CD14-positive monocyte (primary cell): Measurements from ENCODE around the gene ZNF593. TPM values are rescaled to one million over a fixed set of nuclear protein-coding genes. Genes with fewer than 3 reads are reported as not detected.
A peak's percentile ranks its signal among the peaks of the same experiment; 100 is the strongest.

Experiments used
- DNase-seq, 3 donors: peaks; one replicate each; pipeline ENCODE4 v3.0.0-alpha.2; 2011 to 2022
- H2AFZ ChIP-seq: 2 replicates; pipeline ENCODE4 v1.6.0; 2012; ENCODE audit warnings: mild to moderate bottlenecking, low read depth, low read length, inconsistent platforms; ENCODE audit not compliant: insufficient read depth, poor library complexity, severe bottlenecking
- H3K27ac ChIP-seq, 2 donors: 1 replicate in 1 of 2; 2 replicates in 1 of 2; pipeline ENCODE4 v1.5.1; 2012 to 2013; ENCODE audit warnings: low read length in 2 of 2, control low read depth in 1 of 2, inconsistent platforms in 1 of 2, low read depth in 1 of 2, mild to moderate bottlenecking in 1 of 2
- H3K27me3 ChIP-seq, 2 donors: one replicate each; pipeline versions ENCODE4 v1.6.0 to v1.6.1; 2011 to 2013; ENCODE audit warnings: low read length in 2 of 2; ENCODE audit not compliant: control insufficient read depth in 2 of 2, insufficient read depth in 2 of 2
- H3K36me3 ChIP-seq, 2 donors: replicated peaks in 1 of 2; 1 replicate in 1 of 2; 2 replicates in 1 of 2; pipeline versions ENCODE4 v1.5.1 to v1.6.1; 2012 to 2013; ENCODE audit warnings: low read length in 2 of 2, control low read depth in 1 of 2, inconsistent platforms in 1 of 2, mild to moderate bottlenecking in 1 of 2; ENCODE audit not compliant: insufficient read depth in 2 of 2, control insufficient read depth in 1 of 2
- H3K4me1 ChIP-seq, 2 donors: 1 replicate in 1 of 2; 2 replicates in 1 of 2; pipeline versions ENCODE4 v1.5.1 to v1.6.1; 2012 to 2013; ENCODE audit warnings: low read length in 2 of 2, control low read depth in 1 of 2, inconsistent platforms in 1 of 2, mild to moderate bottlenecking in 1 of 2, moderate library complexity in 1 of 2; ENCODE audit not compliant: insufficient read depth in 2 of 2, control insufficient read depth in 1 of 2
- H3K4me2 ChIP-seq: replicated peaks from 2 replicates; pipeline ENCODE3; 2012; ENCODE audit warnings: low read length, moderate library complexity, mild to moderate bottlenecking; ENCODE audit not compliant: poor library complexity, severe bottlenecking; ENCODE audit errors: extremely low read depth
- H3K4me3 ChIP-seq, 3 experiments: fragments of 200-600 bp in 1 of 3; sonication (generic) in 1 of 3; replicated peaks in 1 of 3; 1 replicate in 2 of 3; 2 replicates in 1 of 3; pipeline ENCODE4 v1.5.1; 2011 to 2013; ENCODE audit warnings: low read length in 3 of 3, mild to moderate bottlenecking in 3 of 3, control low read depth in 2 of 3, low read depth in 2 of 3, inconsistent platforms in 1 of 3, moderate library complexity in 1 of 3
- H3K79me2 ChIP-seq: 2 replicates; pipeline ENCODE4 v1.6.0; 2012; ENCODE audit warnings: mild to moderate bottlenecking, control low read depth, inconsistent platforms, low read length, moderate library complexity; ENCODE audit not compliant: insufficient read depth
- H3K9ac ChIP-seq: 2 replicates; pipeline ENCODE4 v1.6.0; 2017; ENCODE audit warnings: low read length, mild to moderate bottlenecking; ENCODE audit not compliant: insufficient read depth, poor library complexity, severe bottlenecking
- H3K9me3 ChIP-seq, 2 donors: replicated peaks in 1 of 2; 1 replicate in 1 of 2; 2 replicates in 1 of 2; pipeline versions ENCODE4 v1.5.1 to v1.6.1; 2012 to 2013; ENCODE audit warnings: low read length in 2 of 2, control low read depth in 1 of 2; ENCODE audit not compliant: control insufficient read depth in 1 of 2, insufficient read depth in 1 of 2
- H4K20me1 ChIP-seq: 2 replicates; pipeline ENCODE4 v1.6.0; 2012; ENCODE audit warnings: mild to moderate bottlenecking, low read length, control low read depth, moderate library complexity; ENCODE audit not compliant: insufficient read depth
- H3K27ac Mint-ChIP-seq, 7 donors: one replicate each; pipeline ENCODE4 v1.8.0; 2020; ENCODE audit warnings: mild to moderate bottlenecking in 7 of 7, mixed read lengths in 7 of 7, moderate library complexity in 6 of 7, inconsistent platforms in 2 of 7
- H3K27me3 Mint-ChIP-seq, 3 donors: one replicate each; pipeline ENCODE4 v1.8.0; 2021 to 2022; ENCODE audit warnings: low read depth in 3 of 3, mild to moderate bottlenecking in 3 of 3, mixed read lengths in 3 of 3, moderate library complexity in 3 of 3, inconsistent platforms in 1 of 3
- H3K36me3 Mint-ChIP-seq, 2 donors: one replicate each; pipeline ENCODE4 v1.8.0; 2020; ENCODE audit warnings: mixed read lengths in 2 of 2, inconsistent platforms in 1 of 2, mild to moderate bottlenecking in 1 of 2
- H3K4me1 Mint-ChIP-seq: one replicate; pipeline ENCODE4 v1.8.0; 2020; ENCODE audit warnings: mild to moderate bottlenecking, mixed read lengths
- H3K4me3 Mint-ChIP-seq, 2 donors: one replicate each; pipeline ENCODE4 v1.8.0; 2020; ENCODE audit warnings: mild to moderate bottlenecking in 2 of 2, mixed read lengths in 2 of 2, moderate library complexity in 1 of 2
- H3K9me3 Mint-ChIP-seq, 7 donors: one replicate each; pipeline ENCODE4 v1.8.0; 2020 to 2022; ENCODE audit warnings: mixed read lengths in 7 of 7, mild to moderate bottlenecking in 6 of 7, moderate library complexity in 6 of 7, inconsistent platforms in 2 of 7
- WGBS: methylation state at CpG from one replicate; pipeline ENCODE4 v1.1.5; 2013; ENCODE audit warnings: missing lambda C conversion rate; ENCODE audit not compliant: insufficient coverage; 5-methylcytosine and 5-hydroxymethylcytosine counted together
- intact Hi-C, 2 donors: fragments of 100-400 bp; cut with micrococcal nuclease; formaldehyde crosslinking; loops; one replicate each; pipeline versions ENCODE4 v1.15.0 to v1.15.1; 2023
- polyA plus RNA-seq, 3 donors: library from polyadenylated mRNA; depleted of rRNA in 1 of 3; unstranded in 2 of 3; stranded (reverse) in 1 of 3; fragments of 300-500 nt in 2 of 3; fragments of >200 nt in 1 of 3; fragmentation: Illumina TruSeq in 2 of 3; gene quantifications; 1 replicate in 2 of 3; 2 replicates in 1 of 3; pipeline ENCODE4 v1.2.3, GENCODE V29; 2012 to 2021
- TF ChIP-seq, protein P1 (sequence below): fragments of 200-600 bp; IDR thresholded peaks from one replicate; pipeline ENCODE4 v1.8.0; 2022; ENCODE audit warnings: antibody characterized with exemption, mild to moderate bottlenecking

ZNF593 gene
- polyA plus RNA-seq, 3 donors = 23.6 to 36.5 (median 27.8) TPM

- no peaks in the 10 kb centered on the region for H3K36me3 Mint-ChIP-seq
- H4K20me1 ChIP-seq = no peaks in the 10 kb centered on the region
- H3K9me3 ChIP-seq = no peaks in the 10 kb centered on the region
- H3K27me3 ChIP-seq = no peaks in the 10 kb centered on the region
- H3K27me3 Mint-ChIP-seq = peaks cover 0 to 3% (median 2%) of the 10 kb centered on the region in 3 donors
- H3K27ac ChIP-seq = no peak overlapping the region
- 100% methylated on average over 2 of the region's 5 CpGs for WGBS
- peaks cover 15% of the 10 kb centered on the region for H3K4me1 Mint-ChIP-seq
- no peak overlapping the region for H3K4me2 ChIP-seq
- H3K9ac ChIP-seq = no peak overlapping the region
- peaks cover 15 to 16% of the 10 kb centered on the region in 2 donors for H3K4me1 ChIP-seq
- H3K4me3 ChIP-seq = no peak overlapping the region
- H3K27ac Mint-ChIP-seq = no peak overlapping the region
- H3K4me3 Mint-ChIP-seq = no peak overlapping the region
- H3K79me2 ChIP-seq = no peaks in the 10 kb centered on the region
- H2AFZ ChIP-seq = no peak overlapping the region
- intact Hi-C loops = no loop called here
- DNase-seq = peak in 1 of 3 donors; percentile 13
- TF ChIP-seq, protein P1, sequence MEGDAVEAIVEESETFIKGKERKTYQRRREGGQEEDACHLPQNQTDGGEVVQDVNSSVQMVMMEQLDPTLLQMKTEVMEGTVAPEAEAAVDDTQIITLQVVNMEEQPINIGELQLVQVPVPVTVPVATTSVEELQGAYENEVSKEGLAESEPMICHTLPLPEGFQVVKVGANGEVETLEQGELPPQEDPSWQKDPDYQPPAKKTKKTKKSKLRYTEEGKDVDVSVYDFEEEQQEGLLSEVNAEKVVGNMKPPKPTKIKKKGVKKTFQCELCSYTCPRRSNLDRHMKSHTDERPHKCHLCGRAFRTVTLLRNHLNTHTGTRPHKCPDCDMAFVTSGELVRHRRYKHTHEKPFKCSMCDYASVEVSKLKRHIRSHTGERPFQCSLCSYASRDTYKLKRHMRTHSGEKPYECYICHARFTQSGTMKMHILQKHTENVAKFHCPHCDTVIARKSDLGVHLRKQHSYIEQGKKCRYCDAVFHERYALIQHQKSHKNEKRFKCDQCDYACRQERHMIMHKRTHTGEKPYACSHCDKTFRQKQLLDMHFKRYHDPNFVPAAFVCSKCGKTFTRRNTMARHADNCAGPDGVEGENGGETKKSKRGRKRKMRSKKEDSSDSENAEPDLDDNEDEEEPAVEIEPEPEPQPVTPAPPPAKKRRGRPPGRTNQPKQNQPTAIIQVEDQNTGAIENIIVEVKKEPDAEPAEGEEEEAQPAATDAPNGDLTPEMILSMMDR = no peak
- H3K36me3 ChIP-seq = no peaks in the 10 kb centered on the region
- peaks cover 0 to 2% (median 0%) of the 10 kb centered on the region in 7 donors for H3K9me3 Mint-ChIP-seq
Observed at GRCh38 chr1:26132128-26132833, 37.4 kb upstream of the ZNF593 start.

DNA sequence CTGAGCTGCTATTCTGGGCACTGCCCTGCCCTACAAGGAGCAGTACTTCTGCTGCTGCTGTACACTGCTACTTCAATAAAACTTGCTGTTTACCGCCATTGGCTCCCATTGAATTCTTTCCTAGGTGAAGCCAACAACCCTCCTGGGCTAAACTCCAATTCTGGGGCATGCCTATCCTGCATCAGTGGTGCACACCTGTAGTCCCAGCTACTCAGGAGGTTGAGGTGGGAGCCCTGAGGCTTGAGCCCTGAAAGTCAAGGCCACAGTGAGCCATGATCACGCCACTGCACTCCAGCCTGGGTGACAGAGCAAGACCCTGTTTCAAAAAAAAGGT, 36.9 kb upstream of the ZNF593 start:
- TF ChIP-seq, protein P1 = no peak
- no peak overlapping the region for H2AFZ ChIP-seq
- H3K4me1 Mint-ChIP-seq = peaks cover 10% of the 10 kb centered on the region
- H4K20me1 ChIP-seq = no peaks in the 10 kb centered on the region
- H3K27ac Mint-ChIP-seq = peak overlapping the region in 1 of 7 donors; percentile 24
- no peaks in the 10 kb centered on the region for H3K27me3 ChIP-seq
- H3K9me3 ChIP-seq = no peaks in the 10 kb centered on the region
- no peaks in the 10 kb centered on the region for H3K79me2 ChIP-seq
- H3K4me2 ChIP-seq = no peak overlapping the region
- 100% methylated on average over 2 of the region's 2 CpGs for WGBS
- H3K27me3 Mint-ChIP-seq = peaks cover 0 to 3% (median 2%) of the 10 kb centered on the region in 3 donors
- no peaks in the 10 kb centered on the region for H3K36me3 Mint-ChIP-seq
- no peak overlapping the region for H3K27ac ChIP-seq
- H3K36me3 ChIP-seq = no peaks in the 10 kb centered on the region
- intact Hi-C loops = no loop called here
- H3K4me3 Mint-ChIP-seq = no peak overlapping the region
- H3K9ac ChIP-seq = no peak overlapping the region
- DNase-seq = no peak
- peaks cover 0 to 2% (median 0%) of the 10 kb centered on the region in 7 donors for H3K9me3 Mint-ChIP-seq
- peaks cover 10 to 11% of the 10 kb centered on the region in 2 donors for H3K4me1 ChIP-seq
- no peak overlapping the region for H3K4me3 ChIP-seq
